ENCODE results near the gene GRPEL2.
A peak's percentile ranks its signal among the peaks of the same experiment; 100 is the strongest.

Gene GRPEL2

DNA sequence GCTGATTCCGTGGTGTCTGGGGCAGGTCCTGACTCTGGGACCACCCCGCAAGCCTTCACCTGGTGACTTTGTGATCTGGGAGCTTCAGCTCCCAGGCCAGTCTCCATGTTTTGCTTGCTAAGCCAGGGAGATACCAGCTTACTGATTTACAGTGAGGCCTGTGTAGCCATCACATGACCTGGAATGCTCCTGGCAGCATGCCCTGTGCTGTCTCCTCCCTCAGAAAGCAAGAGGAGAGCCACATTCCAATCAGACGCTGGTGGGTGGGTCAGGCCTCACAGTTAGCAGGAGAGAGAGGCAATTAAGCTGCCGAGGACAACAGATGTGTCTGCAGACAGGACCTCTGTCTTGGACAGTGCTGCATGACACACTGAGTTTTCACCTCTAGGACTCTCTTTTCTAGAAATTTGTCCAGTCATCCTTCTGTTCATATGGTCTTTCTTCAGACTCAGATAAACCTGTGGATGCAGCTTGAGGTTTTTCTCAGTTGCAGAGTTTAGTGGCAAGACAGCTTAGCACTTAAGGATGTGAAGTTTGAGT lies 24.4 kb upstream of the GRPEL2 start:
- DNase-seq, result peak; percentile 39 to 77

DNA sequence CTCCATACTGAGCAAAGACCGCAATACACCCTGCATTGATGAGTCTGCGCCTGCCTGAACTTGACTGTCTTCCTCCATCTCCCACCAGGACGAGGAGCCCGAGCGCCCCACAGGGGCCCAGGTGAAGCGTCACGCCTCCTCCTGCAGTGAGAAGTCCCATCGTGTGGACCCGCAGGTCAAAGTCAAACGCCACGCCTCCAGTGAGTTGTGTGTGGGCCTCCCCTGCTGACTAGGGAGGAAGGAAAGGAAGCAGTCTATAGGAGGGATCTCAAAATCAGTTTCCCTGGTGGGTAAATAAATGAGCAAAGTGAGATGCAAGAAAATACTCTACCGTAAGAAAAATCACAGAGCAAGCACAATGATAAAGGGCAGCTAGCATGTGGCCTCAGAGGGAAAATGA lies 22.8 kb upstream of the GRPEL2 start:
- DNase-seq, result no peak

DNA sequence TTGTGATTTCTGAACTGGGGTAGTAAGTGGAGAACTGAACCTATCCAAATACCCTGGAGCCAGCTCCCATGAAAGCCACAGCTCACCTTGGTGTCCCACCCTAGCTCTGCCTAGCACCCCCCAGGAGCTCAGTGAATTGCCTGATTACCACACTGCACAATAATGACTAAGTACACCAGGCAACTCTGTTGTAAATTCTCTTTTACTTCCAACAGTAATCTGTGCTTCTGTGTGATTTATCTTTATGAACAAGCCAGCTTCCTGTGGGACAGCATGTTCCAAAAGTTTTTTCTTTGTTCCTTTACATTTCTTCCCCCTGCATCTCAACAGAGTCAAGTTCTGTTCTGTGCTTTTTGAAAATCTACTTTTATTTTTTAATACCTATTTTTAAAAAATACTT lies 22.1 kb upstream of the GRPEL2 start:
- DNase-seq, result no peak

DNA sequence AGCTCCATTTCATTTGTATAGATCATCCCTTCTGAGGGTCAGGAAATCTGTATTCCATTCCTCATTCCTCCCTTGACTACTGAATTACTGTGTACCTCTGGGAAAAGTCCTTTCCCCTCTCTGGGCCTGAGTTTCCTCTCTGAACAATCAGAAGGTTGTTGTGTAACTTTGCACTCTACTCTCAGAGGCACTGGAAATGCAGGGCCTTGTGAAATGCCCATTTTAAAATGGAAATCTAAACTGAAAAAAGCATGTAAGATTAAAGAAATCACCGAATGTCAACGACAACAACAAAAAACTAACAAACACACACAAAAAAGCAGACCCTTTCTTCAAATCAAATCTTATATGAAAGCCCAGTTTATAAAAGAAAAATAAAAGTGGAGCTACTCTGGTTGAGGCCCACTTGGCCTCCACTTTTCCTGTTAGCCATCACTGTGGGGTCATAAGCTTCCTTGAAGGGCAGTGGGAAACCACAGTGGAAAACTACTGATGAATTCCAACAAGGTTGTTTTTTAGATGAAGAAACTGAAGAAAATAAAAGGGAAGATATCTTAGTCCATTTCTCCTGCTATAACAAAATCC lies 21.6 kb upstream of the GRPEL2 start:
- no peak for DNase-seq

DNA sequence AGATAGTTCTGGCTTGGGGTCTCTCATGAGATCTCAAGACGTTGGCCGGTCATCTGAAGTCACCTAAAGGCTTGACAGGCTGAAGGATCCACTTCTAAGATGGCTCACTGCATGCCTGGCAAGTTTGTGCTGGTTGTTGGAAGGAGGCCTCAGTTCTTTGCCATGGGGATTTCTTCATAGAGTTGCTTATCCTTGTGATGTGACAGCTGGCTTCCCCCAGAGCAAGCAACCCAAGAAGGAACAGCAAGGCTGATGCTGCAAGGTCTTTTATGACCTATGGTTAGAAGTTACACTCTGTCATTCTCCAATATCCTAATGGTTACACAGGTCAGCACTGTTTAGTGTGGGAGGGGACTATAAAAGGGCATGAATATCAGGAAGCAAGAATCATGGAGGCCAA lies 20.7 kb upstream of the GRPEL2 start:
- DNase-seq, result no peak

DNA sequence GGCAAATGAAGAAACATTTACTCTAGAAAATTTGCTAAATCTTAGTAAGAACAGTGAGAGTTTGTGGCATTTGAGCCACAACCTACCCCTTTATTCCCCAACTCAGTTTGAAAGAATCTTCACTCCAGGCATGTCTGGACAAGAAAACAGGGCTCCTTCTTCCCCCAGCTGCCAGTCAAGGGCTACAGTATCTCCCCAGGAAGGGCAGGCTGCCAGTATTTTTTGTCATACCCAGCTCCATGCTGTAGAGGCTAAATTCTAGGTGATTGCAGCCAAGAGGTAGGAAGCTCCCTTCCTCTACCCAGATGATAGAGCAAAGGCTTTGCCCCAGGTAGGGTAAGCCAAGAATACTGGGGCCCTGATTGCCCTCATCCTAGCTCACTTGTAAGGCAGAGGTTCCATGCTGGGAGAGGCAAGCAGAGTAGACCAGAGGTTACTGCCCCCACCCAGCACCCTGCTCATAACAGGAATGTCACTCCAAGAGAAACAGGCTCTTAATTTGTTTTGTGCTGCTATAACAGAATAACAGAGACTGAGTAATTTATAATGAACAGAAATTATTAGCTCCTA lies 20.0 kb upstream of the GRPEL2 start:
- peak; percentile 21 to 51 for DNase-seq

DNA sequence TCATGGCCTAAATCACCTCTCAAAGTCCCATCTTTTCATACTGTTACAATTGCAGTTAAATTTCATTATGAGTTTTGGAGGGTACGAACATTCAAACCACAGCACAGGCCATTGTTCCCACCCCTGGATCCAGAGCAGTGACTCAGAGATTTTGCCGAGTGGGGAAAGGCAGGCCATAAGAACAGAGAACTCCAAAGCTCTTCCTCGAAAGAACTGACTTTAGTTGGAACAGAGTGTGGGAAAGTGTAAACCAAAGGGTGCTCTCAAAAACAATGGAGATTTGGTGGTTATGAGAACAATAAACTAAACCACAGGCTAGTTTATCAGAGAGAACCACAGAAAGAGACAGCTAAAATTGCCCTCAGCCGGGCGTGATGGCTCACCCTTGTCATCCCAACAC lies 19.4 kb upstream of the GRPEL2 start:
- no peak for DNase-seq

DNA sequence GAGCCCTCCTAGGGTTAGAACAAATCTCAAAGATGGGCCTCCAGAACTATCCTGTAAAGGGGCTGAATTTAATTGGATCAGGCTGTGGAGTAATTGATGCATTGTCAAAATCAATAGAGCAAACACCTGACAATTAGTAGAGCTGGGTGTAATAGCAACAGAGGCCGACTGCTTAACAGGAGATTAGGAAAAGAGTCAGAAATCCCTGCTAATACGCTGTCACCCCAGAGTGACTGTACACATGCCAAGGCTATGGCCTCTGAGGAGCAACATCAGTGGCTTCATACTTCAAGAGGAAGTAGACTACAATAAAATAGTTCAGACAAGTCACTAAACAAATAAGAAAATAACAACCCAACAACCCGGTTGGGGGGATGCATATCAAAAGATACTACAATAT lies 18.7 kb upstream of the GRPEL2 start:
- no peak for DNase-seq

DNA sequence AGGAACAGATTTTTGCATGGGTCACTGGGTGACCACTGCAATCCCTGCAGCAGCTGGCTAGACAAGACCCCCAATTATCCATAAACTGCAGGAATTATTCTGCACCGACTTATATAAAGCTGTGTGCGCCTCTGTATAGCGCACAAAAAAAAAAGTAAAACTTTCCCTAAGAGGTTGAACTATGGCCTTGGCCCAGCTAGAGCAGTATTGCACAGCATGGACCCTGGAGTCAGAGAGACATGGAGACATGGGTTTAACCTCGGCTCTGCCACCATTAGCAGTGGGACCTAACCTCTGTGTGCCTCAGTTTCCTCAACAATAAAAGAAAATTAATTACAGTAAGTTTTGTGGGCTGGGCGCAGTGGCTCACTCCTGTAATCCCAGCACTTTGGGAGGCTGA lies 17.1 kb upstream of the GRPEL2 start:
- DNase-seq, result no peak

DNA sequence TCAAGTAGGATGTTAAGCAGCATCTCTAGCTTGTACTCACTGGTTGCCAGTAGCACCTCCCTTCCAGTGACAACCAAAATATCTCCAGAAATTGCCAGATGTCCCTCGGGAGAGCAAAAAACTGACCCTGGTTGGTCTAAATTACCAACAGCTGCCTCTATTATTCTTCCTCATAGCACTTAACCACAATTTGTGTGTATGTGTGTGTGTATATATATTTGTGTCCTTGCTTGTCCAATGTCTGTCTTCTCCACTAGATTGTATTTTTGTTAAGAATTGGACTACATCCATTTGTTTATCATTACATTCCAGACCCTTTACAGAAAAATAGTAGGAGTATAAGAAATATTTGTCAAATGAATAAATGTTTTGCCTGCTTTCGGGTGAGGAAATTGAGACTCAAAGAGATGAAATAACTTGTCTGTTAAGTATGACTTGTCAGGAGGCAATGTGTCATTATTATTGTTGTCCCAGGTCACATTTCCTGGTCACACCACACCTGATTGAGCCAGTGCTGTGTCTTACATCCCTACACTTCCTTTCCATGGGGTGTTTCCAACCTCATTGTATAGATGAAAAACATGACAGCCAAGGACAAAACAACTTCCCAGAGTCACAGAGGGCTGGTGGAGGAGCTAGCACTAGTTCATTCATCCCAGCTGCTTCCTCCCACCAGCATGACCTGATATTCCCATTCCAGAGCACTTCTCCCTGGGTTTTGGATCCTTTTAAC lies 11.4 kb upstream of the GRPEL2 start:
- no peak for DNase-seq

DNA sequence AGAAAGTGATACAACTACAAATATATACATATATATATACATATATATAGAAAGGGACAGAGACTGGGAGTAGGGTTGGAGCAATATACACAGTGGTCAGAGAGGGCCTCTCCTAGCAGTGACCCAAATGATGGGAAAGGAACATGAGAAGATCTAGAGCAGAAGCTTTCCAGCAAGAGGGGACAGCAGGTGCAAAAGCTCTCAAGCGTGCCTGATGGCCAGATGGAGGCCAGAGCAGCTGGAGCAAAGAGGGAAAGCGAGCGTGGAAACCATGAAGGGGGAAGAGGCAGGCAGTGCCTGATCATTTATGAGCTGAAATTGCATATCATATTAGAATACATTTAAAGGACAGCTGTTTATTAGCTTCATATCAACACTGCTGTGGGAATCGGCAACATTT lies 7.6 kb upstream of the GRPEL2 start:
- DNase-seq, result peak in 1 of 2 experiments; percentile 20

DNA sequence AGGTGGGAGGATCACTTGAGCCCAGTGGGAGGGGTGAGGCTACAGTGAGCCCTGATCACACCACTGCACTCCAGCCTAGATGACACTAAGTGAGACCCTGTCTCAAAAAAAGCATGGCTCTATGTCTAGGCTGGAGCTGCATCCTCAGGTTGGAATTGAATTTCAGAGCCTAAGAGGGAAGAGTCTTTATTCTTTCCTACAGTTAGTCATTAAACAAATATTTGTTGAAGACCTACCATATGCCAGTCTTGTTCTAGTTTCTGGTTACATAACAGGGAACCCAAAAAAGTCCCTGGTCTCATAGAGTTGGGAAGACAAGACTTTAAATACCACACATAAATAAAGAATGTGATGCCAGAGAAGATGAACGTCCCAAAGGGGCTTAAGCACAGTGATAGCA lies 6.9 kb upstream of the GRPEL2 start:
- peak in 1 of 2 experiments; percentile 8 for DNase-seq

DNA sequence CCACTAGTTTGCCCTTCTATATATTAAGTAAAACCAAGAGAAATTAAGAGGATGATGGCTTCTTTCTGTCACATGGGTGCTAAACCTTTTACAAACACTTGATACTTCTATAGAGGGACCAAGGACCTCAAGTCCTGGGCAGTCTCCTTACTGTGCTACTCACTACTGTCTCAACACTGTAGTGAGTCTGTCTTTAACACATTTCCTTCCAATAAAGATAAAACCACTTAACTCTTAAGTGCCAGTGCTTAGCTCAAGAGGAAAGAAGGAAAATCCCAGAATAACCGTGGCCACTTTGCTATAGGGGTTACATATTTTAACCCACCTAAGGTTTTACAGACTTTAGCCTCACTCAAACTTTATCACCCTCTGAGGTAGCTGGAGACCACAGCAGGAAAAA lies 4.4 kb upstream of the GRPEL2 start:
- no peak for DNase-seq

DNA sequence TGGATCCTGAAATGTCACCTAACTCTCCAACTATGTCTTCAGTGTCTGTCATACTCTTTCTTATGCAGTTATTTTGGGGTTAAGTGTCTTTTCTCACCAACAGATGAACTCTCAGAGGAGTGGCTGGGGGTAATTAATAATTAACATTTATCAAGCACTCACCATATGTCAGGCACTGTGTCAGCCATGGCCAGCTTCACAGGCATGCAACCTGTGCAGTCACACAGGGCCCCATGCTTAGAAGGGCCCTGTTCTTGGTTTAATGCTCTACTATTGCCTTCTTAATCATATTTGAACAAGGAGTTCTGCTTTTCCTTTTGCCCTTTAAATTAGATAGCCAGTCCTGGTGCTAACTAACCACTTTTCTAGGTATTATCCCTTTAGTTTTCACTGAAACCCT lies 3.4 kb upstream of the GRPEL2 start:
- no peak for DNase-seq

DNA sequence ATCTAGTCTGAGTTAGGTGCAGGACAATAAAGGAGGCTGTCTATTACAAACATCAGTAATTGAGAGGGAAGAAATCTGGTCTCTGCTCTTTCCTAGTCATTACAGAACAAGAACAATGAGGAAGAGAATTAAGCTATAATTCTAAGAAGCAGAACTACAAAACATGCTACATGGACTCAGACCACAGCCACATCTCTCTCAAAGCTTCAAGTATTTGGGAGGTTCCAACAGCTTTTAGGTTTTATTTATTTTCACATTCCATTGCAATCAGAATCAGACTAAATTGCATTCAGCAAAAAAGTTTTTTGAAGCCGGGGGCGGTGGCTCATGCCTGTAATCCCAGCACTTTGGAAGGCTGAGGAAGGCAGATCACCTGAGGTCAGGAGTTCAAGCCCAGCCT lies 1.1 kb upstream of the GRPEL2 start:
- DNase-seq, result no peak

DNA sequence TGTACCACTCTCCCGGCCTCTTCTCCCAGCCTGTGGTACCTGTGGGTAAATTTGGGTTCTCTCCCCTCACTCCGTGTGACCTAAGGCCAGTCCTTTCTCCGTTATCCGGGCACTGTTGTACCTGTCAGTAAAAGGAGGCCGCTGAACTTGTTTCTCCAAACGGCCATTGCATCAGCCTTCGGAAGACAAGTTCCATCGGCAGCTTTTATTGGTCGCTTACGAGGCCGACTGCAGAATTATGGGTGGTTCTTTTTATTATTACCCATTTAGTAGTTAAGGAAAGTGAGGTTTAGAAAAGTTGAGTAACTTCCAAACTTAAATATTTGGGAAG lies 558 bp downstream of the GRPEL2 start:
- no peak for DNase-seq

DNA sequence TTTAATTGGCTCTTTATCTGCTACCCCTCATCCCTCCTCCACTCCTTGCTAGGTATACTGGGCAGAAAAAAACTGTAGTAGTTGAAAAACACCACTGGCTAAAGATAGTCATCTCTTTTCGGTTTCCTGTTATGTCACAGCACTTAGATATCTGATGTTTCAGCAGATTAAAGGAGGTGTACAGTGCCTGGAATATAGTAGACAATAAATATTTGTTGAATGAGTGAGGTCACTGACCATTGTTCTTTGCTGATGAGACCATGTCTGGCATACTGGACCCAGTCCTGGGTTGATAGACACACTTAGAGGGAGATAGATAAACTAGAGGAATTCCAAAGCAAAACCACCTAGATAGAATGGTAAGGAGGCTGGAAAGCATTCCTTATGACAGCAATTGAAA lies 3.2 kb downstream of the GRPEL2 start:
- DNase-seq, result no peak

DNA sequence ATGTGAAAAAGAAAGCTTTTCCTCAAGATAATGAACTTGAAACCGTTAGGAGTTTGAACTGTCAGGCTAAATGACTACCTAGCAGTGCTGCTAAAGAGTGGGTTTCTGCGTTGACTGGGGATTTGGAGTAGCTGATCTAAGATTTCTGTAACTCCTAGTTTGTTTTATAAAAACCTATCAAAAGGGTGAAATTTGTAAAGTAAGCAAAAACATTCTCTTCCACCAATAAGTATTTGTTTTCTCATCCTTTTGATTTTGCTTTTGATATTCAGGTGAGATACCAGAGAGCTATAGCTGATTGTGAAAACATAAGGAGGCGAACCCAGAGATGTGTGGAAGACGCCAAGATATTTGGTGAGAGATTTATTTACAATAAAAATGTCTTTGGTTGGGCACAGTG lies 4.1 kb downstream of the GRPEL2 start:
- DNase-seq, result no peak

DNA sequence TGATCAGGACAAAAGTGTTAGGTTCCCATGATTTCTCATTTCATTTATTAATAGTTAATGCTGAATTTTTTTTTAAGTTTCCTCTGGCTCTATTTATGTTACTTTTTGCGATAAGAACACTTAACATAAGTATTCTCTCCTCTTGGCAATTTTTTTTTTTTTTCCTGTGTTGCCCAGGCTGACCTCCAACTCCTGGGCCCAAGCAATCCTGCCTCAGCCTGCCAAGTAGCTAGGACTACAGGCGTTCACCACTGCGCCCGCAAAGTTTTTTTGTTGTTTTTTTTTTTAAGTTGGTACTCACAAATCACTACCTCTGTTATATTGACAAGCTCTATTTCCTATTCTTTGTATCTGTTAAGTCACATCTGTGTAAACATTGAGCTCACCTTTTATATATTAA lies 6.9 kb downstream of the GRPEL2 start:
- no peak for DNase-seq

DNA sequence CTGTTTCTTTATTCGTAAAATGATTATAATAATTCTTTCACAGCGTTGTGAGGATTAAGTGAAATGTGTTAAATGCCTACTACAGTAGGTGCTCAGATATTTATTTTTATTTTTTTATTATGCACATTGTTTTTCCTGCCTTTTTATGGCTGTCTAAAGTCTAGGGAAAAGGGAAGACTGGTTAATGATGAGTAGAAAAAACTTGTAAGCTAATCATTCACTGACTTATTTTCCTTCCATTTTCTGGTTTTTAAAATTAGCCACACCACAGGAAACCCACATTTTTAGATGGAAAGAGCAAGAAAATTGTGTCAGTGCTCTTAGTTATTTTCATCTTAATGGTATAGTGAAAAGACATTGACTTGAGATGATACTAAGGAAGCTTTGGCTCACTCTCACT lies 8.6 kb downstream of the GRPEL2 start:
- DNase-seq, result no peak

DNA sequence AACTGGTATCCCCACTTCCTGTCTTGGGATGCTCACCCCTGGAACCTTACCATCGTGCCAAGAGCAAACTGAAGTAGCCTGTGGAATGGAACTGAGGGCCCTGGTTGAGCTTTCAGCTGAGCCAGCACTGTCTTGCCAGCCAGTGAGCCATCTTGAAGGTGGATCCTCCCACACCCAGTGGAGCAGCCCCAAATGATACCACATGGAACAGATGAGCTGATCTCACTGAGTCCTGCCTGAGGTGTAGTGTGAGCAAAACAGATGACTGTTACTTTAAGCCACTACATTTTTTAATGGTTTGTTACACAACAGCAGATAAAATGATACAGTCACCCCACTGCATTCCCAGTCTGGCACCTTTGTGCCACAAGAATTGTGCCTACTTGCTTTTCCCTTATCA lies 10.4 kb downstream of the GRPEL2 start:
- no peak for DNase-seq

DNA sequence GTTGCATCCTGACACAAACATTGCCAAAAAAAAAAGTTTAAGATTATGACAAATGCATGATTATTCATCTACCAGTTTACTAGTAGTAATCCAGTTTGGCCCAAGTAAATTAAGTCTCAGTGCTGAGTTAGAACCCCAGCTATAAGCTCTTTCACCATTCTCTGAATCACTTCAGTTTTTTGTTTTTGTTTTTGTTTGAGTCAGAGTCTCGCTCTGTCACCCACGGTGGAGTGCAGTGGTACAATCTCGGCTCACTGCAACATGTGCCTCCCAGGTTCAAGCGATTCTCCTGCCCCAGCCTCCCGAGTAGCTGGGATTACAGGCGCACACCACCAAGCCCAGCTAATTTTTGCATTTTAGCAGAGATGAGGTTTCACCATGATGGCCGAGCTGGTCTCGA lies 11.1 kb downstream of the GRPEL2 start:
- DNase-seq, result no peak

DNA sequence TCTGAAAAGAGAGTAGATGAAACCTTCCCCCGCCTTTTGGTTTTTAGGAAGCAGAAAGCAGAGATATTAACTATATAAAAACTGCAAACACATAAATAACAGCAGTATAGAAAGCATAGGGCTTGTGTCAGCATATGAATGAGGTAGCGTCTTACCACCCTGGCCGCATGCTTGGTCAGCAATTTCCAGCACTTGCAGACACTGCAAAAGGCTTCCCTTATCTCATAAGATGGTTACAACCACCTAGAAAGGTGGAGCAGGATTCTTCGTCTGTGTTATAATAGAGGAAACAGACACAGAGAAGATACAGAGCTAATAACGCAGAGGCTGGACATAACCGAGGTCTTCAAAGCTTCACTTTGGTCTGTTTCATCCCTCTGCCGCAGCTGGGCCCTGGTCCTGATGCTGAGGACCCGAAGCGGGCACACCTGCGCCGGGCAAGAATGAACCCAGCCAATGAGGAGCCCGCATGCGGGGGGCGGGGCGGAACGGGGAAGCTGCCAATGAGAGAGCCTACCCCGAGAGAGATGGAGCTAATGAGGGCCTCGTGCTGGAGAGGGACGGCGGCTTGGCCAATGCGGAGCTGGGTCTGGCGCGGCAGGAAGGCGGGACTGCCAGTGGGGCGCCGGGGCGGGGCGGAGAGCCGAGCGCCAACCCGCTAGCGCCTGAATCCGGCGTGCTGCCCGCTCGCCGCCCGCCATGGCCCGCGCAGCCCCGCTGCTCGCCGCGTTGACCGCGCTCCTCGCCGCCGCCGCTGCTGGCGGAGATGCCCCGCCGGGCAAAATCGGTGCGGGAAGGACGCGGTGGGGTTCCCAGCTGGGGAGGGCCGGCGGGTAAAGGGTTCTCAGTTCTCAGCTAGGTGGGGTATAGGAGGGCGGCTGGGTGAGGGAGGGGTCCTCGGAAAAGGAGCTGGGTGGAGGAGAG lies 12.3 kb downstream of the GRPEL2 start, which contains the start of gene PCYOX1L:
PCYOX1L (plus strand) TSS at position 677 of the 924 bp plus-strand sequence; CDS start at position 700, 23 bp downstream.
- DNase-seq, result peak; percentile 75 to 96

All from NCI-H446 (cell line).